Measurements from ENCODE around the gene FBXL16. TPM values are rescaled to one million over a fixed set of nuclear protein-coding genes. Genes with fewer than 3 reads are reported as not detected.

FBXL16 gene
- total RNA-seq, 4 donors from 2014 or later: 2.2 to 8.4 (median 3.7) TPM

DNA sequence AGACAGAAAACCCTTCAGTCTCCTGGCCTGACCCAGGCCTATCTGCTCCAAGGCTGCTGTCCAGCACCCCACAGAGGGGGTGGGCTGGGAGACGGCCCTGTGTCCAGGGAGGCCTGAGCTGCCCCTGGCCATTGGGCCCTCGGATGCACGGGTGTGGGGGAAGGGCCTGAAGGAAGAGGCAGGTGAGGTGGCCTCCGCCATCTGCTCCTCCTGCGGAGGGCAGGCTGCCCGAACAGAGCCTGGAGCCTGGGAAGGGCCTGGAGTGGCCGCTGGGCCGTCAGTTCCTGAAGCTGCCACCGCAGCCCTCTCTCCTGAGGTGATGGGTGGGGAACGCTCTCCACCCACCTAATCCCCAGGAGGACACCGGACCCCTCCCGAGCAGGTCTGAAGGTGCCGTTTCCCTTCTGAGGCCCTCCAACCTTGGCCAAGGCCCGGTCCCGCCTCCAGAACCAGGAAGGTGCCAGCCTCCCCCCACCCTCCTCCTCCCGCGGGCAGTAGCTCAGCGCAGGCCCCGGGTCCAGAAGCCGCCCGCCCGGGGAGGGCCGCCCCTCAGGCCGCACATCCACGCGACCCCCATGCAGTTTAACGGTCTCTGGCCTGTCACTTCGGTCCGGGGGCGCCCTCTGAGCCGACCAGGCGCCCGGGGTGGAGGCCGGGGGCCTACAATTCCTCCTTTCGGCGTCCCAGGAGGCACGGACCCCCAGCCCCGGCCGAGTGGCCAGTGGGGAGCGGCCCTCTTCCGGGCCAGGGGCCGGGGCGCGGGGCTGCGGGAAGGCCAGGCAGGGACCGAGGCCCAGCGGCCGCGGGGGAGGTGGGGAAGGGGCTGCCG, 835 bp downstream of the FBXL16 start:
- no peak for TF ChIP-seq POLR2A (IDR thresholded peaks at IDR 0.05)
- TF ChIP-seq, protein P1, sequence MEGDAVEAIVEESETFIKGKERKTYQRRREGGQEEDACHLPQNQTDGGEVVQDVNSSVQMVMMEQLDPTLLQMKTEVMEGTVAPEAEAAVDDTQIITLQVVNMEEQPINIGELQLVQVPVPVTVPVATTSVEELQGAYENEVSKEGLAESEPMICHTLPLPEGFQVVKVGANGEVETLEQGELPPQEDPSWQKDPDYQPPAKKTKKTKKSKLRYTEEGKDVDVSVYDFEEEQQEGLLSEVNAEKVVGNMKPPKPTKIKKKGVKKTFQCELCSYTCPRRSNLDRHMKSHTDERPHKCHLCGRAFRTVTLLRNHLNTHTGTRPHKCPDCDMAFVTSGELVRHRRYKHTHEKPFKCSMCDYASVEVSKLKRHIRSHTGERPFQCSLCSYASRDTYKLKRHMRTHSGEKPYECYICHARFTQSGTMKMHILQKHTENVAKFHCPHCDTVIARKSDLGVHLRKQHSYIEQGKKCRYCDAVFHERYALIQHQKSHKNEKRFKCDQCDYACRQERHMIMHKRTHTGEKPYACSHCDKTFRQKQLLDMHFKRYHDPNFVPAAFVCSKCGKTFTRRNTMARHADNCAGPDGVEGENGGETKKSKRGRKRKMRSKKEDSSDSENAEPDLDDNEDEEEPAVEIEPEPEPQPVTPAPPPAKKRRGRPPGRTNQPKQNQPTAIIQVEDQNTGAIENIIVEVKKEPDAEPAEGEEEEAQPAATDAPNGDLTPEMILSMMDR (IDR thresholded peaks at IDR 0.05): no peak
- intact Hi-C loops (cut with DNase I): no loop called here
- no peak for DNase-seq
- H3K4me3 ChIP-seq: peak overlapping the region in 2 of 4 donors; percentile 41 to 53
- H3K4me1 ChIP-seq: peaks cover 8 to 56% (median 27%) of the 10 kb centered on the region in 3 donors
- H3K9me3 ChIP-seq: no peaks in the 10 kb centered on the region
- no peaks in the 10 kb centered on the region for H3K36me3 ChIP-seq
- peaks cover 32 to 100% (median 56%) of the 10 kb centered on the region in 4 donors for H3K27me3 ChIP-seq
- WGBS, 2 donors: 3% methylated on average over 8 of the region's 50 CpGs; no CpG with 5 or more reads in 1 of the 2 donors
- no peak overlapping the region for H3K27ac ChIP-seq

DNA sequence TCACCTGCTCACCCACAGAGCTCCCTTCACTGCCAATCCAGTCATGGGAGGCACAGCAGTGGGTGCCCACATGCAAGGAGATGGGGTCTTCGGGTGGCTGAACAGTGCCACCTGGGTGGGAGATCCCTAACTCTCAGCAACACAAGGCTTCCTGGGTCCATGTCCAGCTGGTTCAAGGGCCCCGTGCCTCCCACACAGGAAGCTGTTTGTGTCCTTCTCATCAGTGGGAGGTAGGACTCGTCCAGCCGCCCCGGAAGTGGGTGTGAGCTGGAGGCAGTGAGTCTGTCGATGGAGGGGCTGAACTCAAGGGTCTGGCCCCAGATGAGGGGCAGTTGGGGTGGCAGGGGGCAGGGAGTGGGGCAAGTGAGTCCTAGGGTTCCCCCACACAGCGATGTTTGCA, 1.6 kb downstream of the FBXL16 start:
- H3K27me3 ChIP-seq: peaks cover 32 to 100% (median 52%) of the 10 kb centered on the region in 4 donors
- intact Hi-C loops (cut with DNase I): no loop called here
- H3K27ac ChIP-seq: no peak overlapping the region

DNA sequence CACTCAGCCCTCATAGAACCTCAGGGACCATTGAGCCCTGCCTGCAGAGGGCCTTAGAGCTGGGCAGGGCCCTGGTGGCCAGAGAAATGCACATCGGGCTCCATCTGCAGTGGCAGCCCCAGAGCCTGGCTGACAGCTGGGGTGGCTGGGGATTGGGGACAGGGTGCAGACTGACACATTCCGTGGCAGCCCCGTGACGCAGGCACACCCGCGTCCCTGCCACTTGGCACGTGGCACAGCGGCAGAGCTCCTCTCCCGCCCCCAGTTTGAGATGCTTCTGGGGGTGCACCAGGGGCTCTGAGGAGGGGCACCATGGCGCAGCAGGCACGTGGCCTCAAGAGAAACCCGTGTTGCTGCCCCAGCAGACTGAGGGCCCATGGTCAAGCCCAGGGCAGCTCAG, 2.2 kb downstream of the FBXL16 start:
- no peaks in the 10 kb centered on the region for H3K9me3 ChIP-seq
- TF ChIP-seq, protein P1 (IDR thresholded peaks at IDR 0.05): no peak
- TF ChIP-seq POLR2A (IDR thresholded peaks at IDR 0.05): no peak
- no peaks in the 10 kb centered on the region for H3K36me3 ChIP-seq
- intact Hi-C loops (cut with DNase I): no loop called here
- peaks cover 6 to 56% (median 27%) of the 10 kb centered on the region in 3 donors for H3K4me1 ChIP-seq
- H3K4me3 ChIP-seq: no peak overlapping the region
- H3K27me3 ChIP-seq: peaks cover 32 to 100% (median 50%) of the 10 kb centered on the region in 4 donors
- no peak overlapping the region for H3K27ac ChIP-seq
- WGBS, 2 donors: 17% methylated on average over 1 of the region's 12 CpGs; no CpG with 5 or more reads in 1 of the 2 donors
- DNase-seq: no peak

More for the DNA sequence above, 1.6 kb downstream of the FBXL16 start:
- H3K9me3 ChIP-seq: no peaks in the 10 kb centered on the region
- 60 to 67% methylated on average over 1 to 2 of the region's 7 CpGs for WGBS, 2 donors
- no peaks in the 10 kb centered on the region for H3K36me3 ChIP-seq
- H3K4me3 ChIP-seq: no peak overlapping the region
- no peak for DNase-seq
- TF ChIP-seq, protein P1 (IDR thresholded peaks at IDR 0.05): no peak
- no peak for TF ChIP-seq POLR2A (IDR thresholded peaks at IDR 0.05)
- H3K4me1 ChIP-seq: peaks cover 6 to 57% (median 27%) of the 10 kb centered on the region in 3 donors

DNA sequence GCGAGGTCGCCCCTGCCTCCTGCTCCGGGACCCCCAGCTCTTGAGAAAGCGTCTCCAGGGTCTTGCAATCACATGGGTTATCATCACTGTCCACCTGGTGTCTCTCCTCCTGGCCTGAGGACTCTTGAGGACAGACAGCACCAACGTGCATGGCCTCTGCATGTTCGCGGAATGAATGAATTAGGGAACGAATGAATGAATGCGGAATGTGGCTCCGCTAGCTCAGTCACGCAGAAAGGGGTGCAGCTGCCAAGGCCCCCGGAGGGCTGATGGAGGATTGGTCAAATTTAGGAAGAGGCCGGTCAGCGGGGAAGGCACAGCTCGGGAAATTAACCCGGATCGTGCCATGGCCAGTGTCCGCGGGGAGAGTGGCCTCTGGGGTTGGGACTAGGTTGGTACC, 3.3 kb downstream of the FBXL16 start:
- Histone ChIP-seq H3K9me3 (no peaks in the 10 kb centered on the region), H3K4me1 (peaks cover 6 to 45% (median 27%) of the 10 kb centered on the region in 3 donors), H3K36me3 (no peaks in the 10 kb centered on the region), H3K27me3 (peaks cover 32 to 100% (median 48%) of the 10 kb centered on the region in 4 donors), H3K27ac (no peak overlapping the region), H3K4me3 (no peak overlapping the region)
- intact Hi-C loops (cut with DNase I): no loop called here
- DNase-seq: no peak
- TF ChIP-seq, protein P1 (IDR thresholded peaks at IDR 0.05): no peak
- no peak for TF ChIP-seq POLR2A (IDR thresholded peaks at IDR 0.05)
- whole genome bisulfite sequencing, 2 donors: 81 to 94% methylated on average over 7 to 16 of the region's 19 CpGs

Measured in esophagus squamous epithelium (tissue), 5 donors.